Activated T-helper 1 cell treated with anti-CD3 and anti-CD28 coated beads, Interleukin-12 subunit alpha, Interleukin-12 subunit beta, Interleukin-2, Interleukin-4 antibody, amounts not matched to agents 30 ng/mL and 10 ng/mL and 1 ng/mL, durations not matched to agents 14 hours and 24 hours and 36 hours (primary cell): ENCODE data around the gene TUBGCP5. TPM values are rescaled to one million over a fixed set of nuclear protein-coding genes. Genes with fewer than 3 reads are reported as not detected.
A peak's percentile ranks its signal among the peaks of the same experiment; 100 is the strongest.
"Not testable (repeated sequence)": the region's sequence is repeated elsewhere in the genome, so short reads cannot be mapped to it uniquely, and the experiment has no call there.

Source experiments
- DNase-seq: peaks from one replicate; pipeline ENCODE4 v3.0.0; 2021; ENCODE audit warnings: low spot score
- H3K27ac Mint-ChIP-seq: one replicate; pipeline ENCODE4 v1.8.0; 2021; ENCODE audit warnings: mild to moderate bottlenecking, mixed read lengths
- H3K27me3 Mint-ChIP-seq: one replicate; pipeline ENCODE4 v1.8.0; 2022; ENCODE audit warnings: mild to moderate bottlenecking, moderate library complexity, mixed read lengths; ENCODE audit not compliant: insufficient read depth
- H3K36me3 Mint-ChIP-seq: one replicate; pipeline ENCODE4 v1.8.0; 2021; ENCODE audit warnings: low read depth, mixed read lengths
- H3K4me1 Mint-ChIP-seq: one replicate; pipeline ENCODE4 v1.8.0; 2021; ENCODE audit warnings: low read depth, mixed read lengths
- H3K4me3 Mint-ChIP-seq: one replicate; pipeline ENCODE4 v1.8.0; 2021; ENCODE audit warnings: mild to moderate bottlenecking, moderate library complexity, mixed read lengths
- H3K9me3 Mint-ChIP-seq: one replicate; pipeline ENCODE4 v1.8.0; 2021; ENCODE audit warnings: mixed read lengths
- intact Hi-C: fragments of 100-400 bp; cut with micrococcal nuclease; formaldehyde crosslinking; loops from one replicate; pipeline ENCODE4 v1.15.1; 2024
- total RNA-seq: library from RNA; stranded (reverse); gene quantifications from 2 replicates; pipeline ENCODE4 v1.2.3, GENCODE V29; 2022

TUBGCP5 gene
- total RNA-seq, 1 donor from 2014 or later = 22.3 TPM

DNA sequence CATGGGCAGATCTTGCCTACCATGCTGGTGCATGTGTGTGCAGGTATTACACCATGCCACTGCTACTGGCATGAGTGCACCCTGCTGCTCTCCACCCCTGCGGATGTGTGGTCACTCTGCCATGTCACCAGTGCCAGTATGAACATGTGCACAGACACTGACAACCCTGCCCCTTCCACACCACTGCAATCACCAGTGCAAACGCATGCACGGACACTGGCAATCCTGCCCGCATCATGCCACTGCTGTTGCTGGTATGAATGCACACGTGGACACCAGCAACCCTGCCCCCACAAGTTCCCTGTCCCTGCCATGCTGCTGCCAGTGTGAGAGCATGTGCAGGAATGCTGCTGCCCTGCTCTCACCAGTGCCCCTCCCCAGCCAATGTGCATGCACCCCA, 24.8 kb upstream of the TUBGCP5 start:
- intact Hi-C loops = no loop called here
- Mint-ChIP-seq H3K9me3 (peaks cover 7% of the 10 kb centered on the region), H3K4me3 (no peak overlapping the region), H3K27me3 (no peaks in the 10 kb centered on the region), H3K4me1 (no peaks in the 10 kb centered on the region), H3K36me3 (no peaks in the 10 kb centered on the region), H3K27ac (no peak overlapping the region)
- DNase-seq = no peak

GRCh38 chr15:23057707-23058106, 18.3 kb upstream of the TUBGCP5 start:
- no peaks in the 10 kb centered on the region for H3K4me1 Mint-ChIP-seq
- intact Hi-C loops = no loop called here
- H3K27me3 Mint-ChIP-seq = peaks cover 6% of the 10 kb centered on the region
- H3K36me3 Mint-ChIP-seq = no peaks in the 10 kb centered on the region
- peaks cover 4% of the 10 kb centered on the region for H3K9me3 Mint-ChIP-seq
- H3K4me3 Mint-ChIP-seq = no peak overlapping the region
- H3K27ac Mint-ChIP-seq = no peak overlapping the region
- DNase-seq = no peak

- Mint-ChIP-seq H3K27ac (no peak overlapping the region), H3K36me3 (no peaks in the 10 kb centered on the region), H3K4me1 (no peaks in the 10 kb centered on the region), H3K4me3 (no peak overlapping the region), H3K27me3 (peaks cover 10% of the 10 kb centered on the region), H3K9me3 (no peaks in the 10 kb centered on the region)
- intact Hi-C loops = no loop called here
- DNase-seq = no peak
Observed at GRCh38 chr15:23055316-23055715, 15.9 kb upstream of the TUBGCP5 start.

- Mint-ChIP-seq H3K27ac (no peak overlapping the region), H3K36me3 (no peaks in the 10 kb centered on the region), H3K9me3 (no peaks in the 10 kb centered on the region), H3K27me3 (peaks cover 10% of the 10 kb centered on the region), H3K4me3 (no peak overlapping the region), H3K4me1 (no peaks in the 10 kb centered on the region)
- no peak for DNase-seq
- intact Hi-C loops = no loop called here
Observed at GRCh38 chr15:23052522-23052921, 13.2 kb upstream of the TUBGCP5 start.

DNA sequence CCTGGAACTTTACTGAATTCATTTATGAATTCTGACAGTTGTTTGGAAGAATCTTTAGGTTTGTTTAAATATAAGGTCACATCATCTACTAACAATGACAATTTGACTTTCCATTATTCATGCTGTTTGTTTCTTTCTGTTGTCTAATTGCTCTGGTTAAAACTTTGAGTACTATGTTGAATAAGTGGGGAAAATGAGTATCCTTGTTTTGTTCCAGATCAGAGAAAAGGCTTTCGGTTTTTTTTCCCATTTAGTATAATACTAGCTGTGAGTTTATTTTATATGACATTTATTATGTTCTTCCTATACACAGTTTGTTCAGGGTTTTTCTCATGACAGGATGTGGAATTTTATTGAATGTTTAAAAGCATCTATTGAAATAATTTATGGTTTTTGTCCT, 11.3 kb upstream of the TUBGCP5 start:
- no peak for DNase-seq
- H3K4me3 Mint-ChIP-seq = no peak overlapping the region
- peaks cover 10% of the 10 kb centered on the region for H3K27me3 Mint-ChIP-seq
- H3K27ac Mint-ChIP-seq = no peak overlapping the region
- H3K36me3 Mint-ChIP-seq = no peaks in the 10 kb centered on the region
- no peaks in the 10 kb centered on the region for H3K9me3 Mint-ChIP-seq
- intact Hi-C loops = no loop called here
- H3K4me1 Mint-ChIP-seq = no peaks in the 10 kb centered on the region

DNA sequence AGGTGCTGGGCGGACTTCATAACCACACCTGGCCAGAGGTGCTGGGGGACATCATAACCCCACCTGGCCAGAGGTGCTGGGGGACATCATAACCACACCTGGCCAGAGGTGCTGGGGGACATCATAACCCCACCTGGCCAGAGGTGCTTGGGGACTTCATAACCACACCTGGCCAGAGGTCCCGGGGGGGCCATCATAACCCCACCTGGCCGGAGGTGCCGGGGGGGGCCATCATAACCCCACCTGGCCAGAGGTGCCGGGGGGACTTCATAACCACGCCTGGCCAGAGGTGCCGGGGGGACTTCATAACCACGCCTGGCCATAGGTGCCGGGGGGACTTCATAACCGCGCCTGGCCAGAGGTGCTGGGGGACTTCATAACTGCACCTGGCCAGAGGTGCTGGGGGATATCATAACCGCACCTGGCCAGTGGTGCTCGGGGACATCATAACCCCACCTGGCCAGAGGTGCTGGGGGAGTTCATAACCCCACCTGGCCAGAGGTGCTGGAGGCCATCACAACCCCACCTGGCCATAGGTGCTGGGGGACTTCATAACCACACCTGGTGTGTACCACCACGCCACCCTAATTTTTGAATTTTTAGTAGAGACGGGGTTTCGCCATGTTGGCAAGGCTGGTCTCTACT, 10.7 kb upstream of the TUBGCP5 start:
- Mint-ChIP-seq H3K4me3 (no peak overlapping the region), H3K27me3 (peaks cover 10% of the 10 kb centered on the region), H3K4me1 (no peaks in the 10 kb centered on the region), H3K36me3 (no peaks in the 10 kb centered on the region), H3K27ac (no peak overlapping the region), H3K9me3 (no peaks in the 10 kb centered on the region)
- intact Hi-C loops = no loop called here
- no peak for DNase-seq

GRCh38 chr15:23048572-23049282, 9.4 kb upstream of the TUBGCP5 start:
- H3K9me3 Mint-ChIP-seq, H3K4me1 Mint-ChIP-seq, H3K4me3 Mint-ChIP-seq, intact Hi-C loops, H3K36me3 Mint-ChIP-seq, H3K27ac Mint-ChIP-seq, H3K27me3 Mint-ChIP-seq, DNase-seq: not testable (repeated sequence)

DNA sequence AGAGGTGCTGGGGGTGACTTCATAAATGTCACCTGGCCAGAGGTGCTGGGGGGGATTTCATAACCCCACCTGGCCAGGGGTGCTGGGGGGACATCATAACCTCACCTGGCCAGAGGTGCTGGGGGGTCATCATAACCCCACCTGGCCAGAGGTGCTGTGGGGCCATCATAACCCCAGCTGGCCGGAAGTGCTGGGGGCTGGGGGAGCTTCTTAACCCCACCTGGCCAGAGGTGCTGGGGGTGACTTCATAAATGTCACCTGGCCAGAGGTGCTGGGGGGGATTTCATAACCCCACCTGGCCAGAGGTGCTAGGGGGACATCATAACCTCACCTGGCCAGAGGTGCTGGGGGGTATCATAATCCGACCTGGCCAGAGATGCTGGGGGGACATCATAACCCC, 4.6 kb upstream of the TUBGCP5 start:
- H3K4me1 Mint-ChIP-seq, DNase-seq, H3K9me3 Mint-ChIP-seq, H3K27ac Mint-ChIP-seq, H3K36me3 Mint-ChIP-seq, H3K4me3 Mint-ChIP-seq, H3K27me3 Mint-ChIP-seq, intact Hi-C loops: not testable (repeated sequence)

GRCh38 chr15:23043535-23043934, 4.2 kb upstream of the TUBGCP5 start:
- H3K27ac Mint-ChIP-seq, H3K36me3 Mint-ChIP-seq, H3K27me3 Mint-ChIP-seq, intact Hi-C loops, H3K4me3 Mint-ChIP-seq, H3K4me1 Mint-ChIP-seq, DNase-seq, H3K9me3 Mint-ChIP-seq: not testable (repeated sequence)

DNA sequence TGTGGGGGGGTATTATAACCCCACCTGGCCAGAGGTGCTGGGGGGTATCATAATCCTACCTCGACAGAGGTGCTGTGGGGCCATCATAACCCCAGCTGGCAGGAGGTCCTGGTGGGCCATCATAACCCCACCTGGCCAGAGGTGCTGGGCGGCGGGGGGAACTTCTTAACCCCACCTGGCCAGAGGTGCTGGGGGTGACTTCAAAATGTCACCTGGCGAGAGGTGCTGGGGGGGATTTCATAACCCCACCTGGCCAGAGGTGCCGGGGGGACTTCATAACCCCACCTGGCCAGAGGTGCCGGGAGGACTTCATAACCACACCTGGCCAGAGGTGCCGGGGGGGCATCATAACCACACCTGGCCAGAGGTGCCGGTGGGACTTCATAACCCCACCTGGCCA, 2.4 kb upstream of the TUBGCP5 start:
- not testable (repeated sequence) for H3K4me3 Mint-ChIP-seq

GRCh38 chr15:23039917-23040281, 530 bp upstream of the TUBGCP5 start:
- H3K27ac Mint-ChIP-seq = peak overlapping the region; percentile 79
- no peak for DNase-seq
- H3K9me3 Mint-ChIP-seq = no peaks in the 10 kb centered on the region
- peaks cover 17% of the 10 kb centered on the region for H3K4me1 Mint-ChIP-seq
- intact Hi-C loops = loop anchor here (5.0 kb wide), 2 partner anchors 63 to 203 kb away; partner anchors contain the start of gene NIPA2
- H3K27me3 Mint-ChIP-seq = no peaks in the 10 kb centered on the region
- H3K4me3 Mint-ChIP-seq = peak overlapping the region; percentile 89
- H3K36me3 Mint-ChIP-seq = peaks cover 5% of the 10 kb centered on the region

More for the DNA sequence above, 2.4 kb upstream of the TUBGCP5 start:
- H3K27me3 Mint-ChIP-seq, H3K27ac Mint-ChIP-seq, H3K9me3 Mint-ChIP-seq, H3K36me3 Mint-ChIP-seq, DNase-seq, intact Hi-C loops: not testable (repeated sequence)
- peaks cover 13% of the 10 kb centered on the region for H3K4me1 Mint-ChIP-seq

DNA sequence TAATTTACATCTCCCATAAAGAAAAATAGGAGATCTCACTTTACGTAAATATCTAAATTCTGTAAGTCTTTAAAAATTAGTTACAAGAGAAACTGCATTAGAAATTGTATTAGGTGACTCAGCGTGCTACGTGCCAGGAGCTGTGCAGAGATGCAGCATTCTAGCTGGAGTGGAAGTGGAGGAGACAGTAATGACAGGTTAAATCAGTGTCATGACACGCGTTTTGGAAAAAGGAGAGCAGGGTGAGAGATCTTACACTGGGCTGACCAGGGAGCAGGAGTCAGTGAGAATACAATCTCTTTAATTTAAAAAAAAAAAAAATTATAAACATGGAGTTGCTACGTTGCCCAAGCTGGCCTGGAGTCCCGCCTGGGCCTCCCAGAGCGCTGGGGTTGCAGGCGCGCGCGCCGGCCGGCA, 635 bp downstream of the TUBGCP5 start:
- H3K27ac Mint-ChIP-seq = peak overlapping the region; percentile 98
- no peak for DNase-seq
- H3K4me1 Mint-ChIP-seq = peaks cover 17% of the 10 kb centered on the region
- peaks cover 12% of the 10 kb centered on the region for H3K36me3 Mint-ChIP-seq
- intact Hi-C loops = loop anchor here (5.0 kb wide), 2 partner anchors 61 to 201 kb away; partner anchors contain the start of gene NIPA2
- H3K27me3 Mint-ChIP-seq = no peaks in the 10 kb centered on the region
- no peaks in the 10 kb centered on the region for H3K9me3 Mint-ChIP-seq
- peak overlapping the region; percentile 93 for H3K4me3 Mint-ChIP-seq

DNA sequence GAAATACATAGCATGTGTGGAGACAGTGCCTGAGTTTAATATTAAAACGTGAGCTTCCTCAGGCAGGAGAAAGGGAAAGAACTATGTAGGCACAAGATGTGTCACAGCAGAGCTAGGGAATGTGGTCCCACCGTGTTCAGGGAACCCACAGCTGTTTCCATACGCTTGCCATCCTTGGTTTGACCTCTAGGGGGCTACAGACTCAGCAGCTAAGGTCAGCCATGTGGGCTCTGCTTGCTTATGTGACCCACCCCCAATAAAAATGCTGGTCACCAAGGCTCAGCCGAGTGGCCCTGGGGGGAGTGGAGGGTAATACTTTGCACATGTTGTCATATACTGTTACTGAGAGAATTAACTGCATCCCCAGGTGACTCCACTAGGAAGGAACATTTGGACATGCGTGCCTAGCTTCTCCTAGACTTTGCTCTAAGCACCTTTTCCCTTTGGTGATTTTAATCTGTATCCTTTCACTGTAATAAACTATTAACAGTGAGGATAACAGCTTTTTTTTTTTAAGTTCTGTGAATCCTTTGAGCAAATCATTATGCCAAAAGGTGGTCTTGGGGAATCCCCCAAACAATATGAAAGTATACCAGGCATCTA, 3.3 kb downstream of the TUBGCP5 start:
- peaks cover 17% of the 10 kb centered on the region for H3K4me1 Mint-ChIP-seq
- no peak overlapping the region for H3K4me3 Mint-ChIP-seq
- H3K9me3 Mint-ChIP-seq = no peaks in the 10 kb centered on the region
- no peak overlapping the region for H3K27ac Mint-ChIP-seq
- DNase-seq = peak; percentile 38
- peaks cover 16% of the 10 kb centered on the region for H3K36me3 Mint-ChIP-seq
- H3K27me3 Mint-ChIP-seq = no peaks in the 10 kb centered on the region
- intact Hi-C loops = loop anchor here (5.0 kb wide), 2 partner anchors 59 to 199 kb away; partner anchors contain the start of gene NIPA2
